ENCODE results near the gene CSDE1.

DNA sequence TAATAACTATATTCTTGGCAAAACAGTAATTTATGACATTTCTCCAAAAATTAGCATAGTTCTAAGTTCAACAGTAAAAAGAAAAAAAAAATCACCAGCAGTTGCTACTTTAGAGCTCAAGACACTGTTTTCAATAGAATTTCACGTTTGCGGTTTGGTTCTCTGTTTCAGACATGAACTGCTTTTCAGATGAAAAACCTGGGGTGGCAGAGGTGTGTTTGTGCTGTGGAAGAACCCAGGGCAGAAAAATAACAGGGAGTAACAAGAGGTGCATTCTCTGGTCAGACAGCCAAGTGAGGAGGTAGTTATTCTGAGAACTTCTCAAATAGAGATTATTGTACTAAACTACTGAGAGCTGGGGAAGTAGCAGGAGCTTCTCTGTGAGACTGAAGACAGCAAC lies 50.2 kb downstream of the CSDE1 start:
- TF ChIP-seq TAF1 (IDR thresholded peaks at IDR 0.05; ENCODE audit: borderline replicate concordance, low read depth, low read length): no peak
- no peak for TF ChIP-seq POLR2A (IDR thresholded peaks at IDR 0.05; ENCODE audit: low read depth, low read length)
